GM12865 (cell line): ENCODE results near the gene RNF115.

Experiments used
- DNase-seq: peaks from one replicate; pipeline ENCODE4 v3.0.0; 2010; ENCODE audit warnings: low read depth
- H3K4me3 ChIP-seq: 2 replicates; pipeline ENCODE4 v1.5.1; 2011; ENCODE audit warnings: mild to moderate bottlenecking, low read depth, low read length, control low read depth
- CTCF ChIP-seq: IDR thresholded peaks from 2 replicates; pipeline ENCODE4 v1.5.1; 2011; ENCODE audit warnings: low read length, control low read depth, low read depth, inconsistent platforms; ENCODE audit not compliant: insufficient read depth; ENCODE audit errors: missing control alignments

RNF115 gene

GRCh38 chr1:145705622-145706021, 118.3 kb downstream of the RNF115 start:
- DNase-seq, result no peak
- TF ChIP-seq CTCF, result no peak
- H3K4me3 ChIP-seq, result no peak overlapping the region

GRCh38 chr1:145702826-145703225, 121.1 kb downstream of the RNF115 start:
- H3K4me3 ChIP-seq, result no peak overlapping the region
- TF ChIP-seq CTCF, result no peak
- no peak for DNase-seq

- no peak for TF ChIP-seq CTCF
- DNase-seq, result no peak
- no peak overlapping the region for H3K4me3 ChIP-seq
Measured at GRCh38 chr1:145702052-145702451, 121.8 kb downstream of the RNF115 start.

GRCh38 chr1:145701306-145701862, 122.5 kb downstream of the RNF115 start:
- no peak overlapping the region for H3K4me3 ChIP-seq
- TF ChIP-seq CTCF, result no peak
- no peak for DNase-seq

- no peak overlapping the region for H3K4me3 ChIP-seq
- DNase-seq, result no peak
- no peak for TF ChIP-seq CTCF
Measured at GRCh38 chr1:145696630-145696960, 127.3 kb downstream of the RNF115 start.

- no peak for DNase-seq
- H3K4me3 ChIP-seq, result no peak overlapping the region
- TF ChIP-seq CTCF, result no peak
Measured at GRCh38 chr1:145695821-145696629, 127.9 kb downstream of the RNF115 start.
